NT2/D1 (cell line): ENCODE data around the gene NNMT.

ENCODE experiments used
- DNase-seq: peaks from one replicate; pipeline ENCODE4 v3.0.0-alpha.2; 2011; ENCODE audit warnings: low read depth, low spot score
- H3K27me3 ChIP-seq: 2 replicates; pipeline ENCODE4 v1.6.0; 2011; ENCODE audit warnings: mild to moderate bottlenecking; ENCODE audit not compliant: insufficient read length, insufficient read depth
- H3K36me3 ChIP-seq: 2 replicates; pipeline ENCODE4 v1.6.1; 2011; ENCODE audit warnings: mild to moderate bottlenecking, low read length, mixed read lengths; ENCODE audit not compliant: insufficient read depth, insufficient read length
- H3K4me1 ChIP-seq: 2 replicates; pipeline ENCODE4 v1.5.1; 2011; ENCODE audit not compliant: insufficient read depth, insufficient read length
- H3K4me3 ChIP-seq: 2 replicates; pipeline ENCODE4 v1.5.1; 2011; ENCODE audit warnings: low read depth; ENCODE audit not compliant: insufficient read length
- H3K9ac ChIP-seq: 2 replicates; pipeline ENCODE4 v1.6.0; 2011; ENCODE audit warnings: low read depth; ENCODE audit not compliant: insufficient read length
- H3K9me3 ChIP-seq: 2 replicates; pipeline ENCODE4 v1.5.1; 2011; ENCODE audit warnings: mild to moderate bottlenecking, low read length; ENCODE audit not compliant: insufficient read depth
- SUZ12 ChIP-seq: IDR thresholded peaks from 2 replicates; pipeline ENCODE4 v1.6.1; 2011; ENCODE audit not compliant: insufficient read length, insufficient read depth; ENCODE audit errors: extremely low read depth
- YY1 ChIP-seq: IDR thresholded peaks from 2 replicates; pipeline ENCODE4 v1.6.1; 2011; ENCODE audit not compliant: insufficient read length, insufficient read depth
- ZNF274 ChIP-seq: IDR thresholded peaks from 2 replicates; pipeline ENCODE4 v1.6.1; 2011; ENCODE audit warnings: mild to moderate bottlenecking, low read depth, low read length

The NNMT gene

DNA sequence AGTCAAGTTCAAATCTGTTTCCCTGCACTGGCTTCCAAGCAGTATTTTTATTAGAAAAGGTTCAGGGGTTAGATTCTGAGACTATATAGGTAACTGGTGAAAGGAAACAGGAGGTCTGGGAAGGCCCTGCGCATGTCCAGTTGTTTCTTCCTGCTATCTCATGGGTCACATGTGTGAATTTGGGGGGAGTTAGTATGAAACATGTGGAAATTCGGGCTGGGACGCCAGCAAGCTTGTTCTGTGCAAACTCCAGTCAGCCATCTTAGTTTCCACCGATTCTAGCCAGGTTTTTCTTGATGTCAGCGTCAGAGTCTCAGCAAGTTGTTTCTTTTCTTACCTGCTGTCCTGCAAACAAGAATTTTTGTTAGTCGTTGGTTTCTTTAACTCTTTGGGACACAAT, 46.8 kb downstream of the NNMT start:
- peaks cover 3% of the 10 kb centered on the region for H3K4me1 ChIP-seq

DNA sequence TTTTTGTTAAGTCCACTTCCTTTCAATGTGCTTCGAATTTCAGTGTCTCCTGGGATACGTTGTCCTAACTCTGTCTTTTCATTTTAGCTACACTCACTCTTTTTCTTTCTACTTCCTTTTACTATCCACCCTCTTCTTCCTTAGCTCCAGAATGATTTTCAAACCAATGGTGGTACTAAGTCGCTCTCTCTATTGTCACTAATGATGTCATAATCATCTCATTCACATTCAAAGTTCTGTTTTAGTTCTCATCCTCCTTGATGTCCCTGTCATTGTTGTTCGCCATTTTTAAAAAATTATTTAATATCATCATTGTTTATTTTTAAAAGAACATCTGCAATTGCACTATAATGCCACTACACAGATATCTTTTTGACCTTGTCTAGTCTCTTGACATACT, 47.3 kb downstream of the NNMT start:
- no peak overlapping the region for H3K4me3 ChIP-seq
- TF ChIP-seq YY1 = no peak
- no peaks in the 10 kb centered on the region for H3K36me3 ChIP-seq
- peaks cover 3% of the 10 kb centered on the region for H3K4me1 ChIP-seq
- no peak overlapping the region for H3K9ac ChIP-seq
- no peak for DNase-seq
- peaks cover 19% of the 10 kb centered on the region for H3K9me3 ChIP-seq
- H3K27me3 ChIP-seq = no peaks in the 10 kb centered on the region

More for the DNA sequence above, 46.8 kb downstream of the NNMT start:
- H3K36me3 ChIP-seq = no peaks in the 10 kb centered on the region
- no peak overlapping the region for H3K4me3 ChIP-seq
- TF ChIP-seq YY1 (no peak), ZNF274 (no peak), SUZ12 (no peak)
- no peak for DNase-seq
- no peak overlapping the region for H3K9ac ChIP-seq
- no peaks in the 10 kb centered on the region for H3K27me3 ChIP-seq
- H3K9me3 ChIP-seq = peaks cover 18% of the 10 kb centered on the region

DNA sequence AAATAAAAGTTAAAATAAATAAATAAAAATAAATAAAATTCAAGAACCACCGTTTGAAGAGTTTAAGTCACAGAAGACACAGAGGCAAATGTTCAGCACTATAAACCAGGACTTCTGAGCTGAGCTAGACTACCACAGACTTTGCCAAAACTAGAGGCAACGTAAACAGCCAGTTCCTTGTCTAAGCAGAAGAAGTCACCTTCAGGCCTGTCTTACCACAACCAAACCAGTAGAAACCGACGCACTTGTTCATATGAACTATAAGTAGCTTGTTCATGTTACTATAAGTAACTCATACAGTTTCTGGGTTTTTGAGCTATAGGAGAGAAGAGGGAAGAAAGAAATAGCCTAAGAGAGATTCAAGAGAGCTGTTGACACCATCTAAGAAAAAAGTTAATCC, 48.3 kb downstream of the NNMT start:
- Histone ChIP-seq H3K4me3 (no peak overlapping the region), H3K4me1 (peaks cover 3% of the 10 kb centered on the region), H3K36me3 (no peaks in the 10 kb centered on the region), H3K27me3 (no peaks in the 10 kb centered on the region), H3K9ac (no peak overlapping the region), H3K9me3 (peaks cover 19% of the 10 kb centered on the region)
- TF ChIP-seq SUZ12 = no peak
- no peak for TF ChIP-seq ZNF274
- no peak for TF ChIP-seq YY1
- DNase-seq = no peak

DNA sequence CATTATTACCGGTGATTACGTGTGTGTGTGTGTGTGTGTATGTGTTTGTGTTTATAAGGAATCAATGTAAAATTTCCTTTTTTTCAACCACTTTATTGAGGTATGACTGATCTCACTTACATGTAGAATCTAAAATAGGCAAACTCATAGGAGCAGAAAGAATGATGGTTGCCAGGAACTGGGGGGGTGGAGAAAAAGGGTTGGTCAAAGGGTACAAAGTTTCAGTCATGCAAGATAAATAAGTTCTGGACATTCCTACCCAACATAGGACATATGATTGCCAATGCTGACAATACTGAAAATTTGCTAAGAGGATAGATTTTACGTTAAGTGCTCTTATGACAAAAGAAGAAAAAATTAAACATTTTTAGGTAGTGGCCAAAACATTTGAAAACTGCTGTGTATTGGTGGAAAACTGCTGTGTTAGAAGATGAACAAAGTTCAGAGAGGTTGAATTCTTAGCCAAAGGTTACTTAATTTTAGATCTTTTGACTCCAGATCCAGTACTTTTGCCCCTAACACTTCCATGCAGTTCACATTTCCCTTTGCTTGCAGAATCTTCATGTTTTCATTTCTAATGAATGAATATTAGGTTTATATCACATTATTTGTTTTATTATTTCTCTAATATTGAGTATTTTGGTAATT, 49.5 kb downstream of the NNMT start:
- Histone ChIP-seq H3K27me3 (no peaks in the 10 kb centered on the region), H3K36me3 (no peaks in the 10 kb centered on the region), H3K4me1 (peaks cover 1% of the 10 kb centered on the region), H3K9ac (no peak overlapping the region), H3K4me3 (no peak overlapping the region), H3K9me3 (peaks cover 19% of the 10 kb centered on the region)
- TF ChIP-seq ZNF274 (no peak), SUZ12 (no peak), YY1 (no peak)
- DNase-seq = no peak

DNA sequence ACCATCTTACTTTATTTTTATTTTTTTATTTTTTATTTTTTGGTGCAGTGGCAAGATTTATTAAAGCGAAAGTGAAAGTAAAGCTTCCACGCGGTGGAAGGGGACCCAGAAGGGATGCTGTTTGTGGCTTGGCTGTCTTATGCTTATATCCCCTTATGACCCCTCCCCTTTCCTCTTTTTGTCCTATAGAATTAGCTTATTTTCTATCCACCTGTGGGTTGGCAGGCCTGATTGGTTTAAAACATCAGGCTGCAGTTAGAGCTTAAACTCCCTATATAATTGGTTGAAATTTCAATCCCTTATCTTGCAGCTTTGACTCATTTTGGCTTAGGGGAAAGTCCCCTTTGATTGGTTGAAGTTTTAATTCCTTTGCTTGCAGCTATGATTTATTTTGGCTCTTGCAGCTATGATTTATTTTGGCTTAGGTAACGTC, 50.5 kb downstream of the NNMT start:
- no peak for TF ChIP-seq YY1
- no peak for TF ChIP-seq ZNF274
- no peak for TF ChIP-seq SUZ12
- no peaks in the 10 kb centered on the region for H3K36me3 ChIP-seq
- no peaks in the 10 kb centered on the region for H3K4me1 ChIP-seq
- H3K27me3 ChIP-seq = no peaks in the 10 kb centered on the region
- no peak overlapping the region for H3K4me3 ChIP-seq
- H3K9ac ChIP-seq = no peak overlapping the region
- H3K9me3 ChIP-seq = peaks cover 19% of the 10 kb centered on the region
- no peak for DNase-seq

DNA sequence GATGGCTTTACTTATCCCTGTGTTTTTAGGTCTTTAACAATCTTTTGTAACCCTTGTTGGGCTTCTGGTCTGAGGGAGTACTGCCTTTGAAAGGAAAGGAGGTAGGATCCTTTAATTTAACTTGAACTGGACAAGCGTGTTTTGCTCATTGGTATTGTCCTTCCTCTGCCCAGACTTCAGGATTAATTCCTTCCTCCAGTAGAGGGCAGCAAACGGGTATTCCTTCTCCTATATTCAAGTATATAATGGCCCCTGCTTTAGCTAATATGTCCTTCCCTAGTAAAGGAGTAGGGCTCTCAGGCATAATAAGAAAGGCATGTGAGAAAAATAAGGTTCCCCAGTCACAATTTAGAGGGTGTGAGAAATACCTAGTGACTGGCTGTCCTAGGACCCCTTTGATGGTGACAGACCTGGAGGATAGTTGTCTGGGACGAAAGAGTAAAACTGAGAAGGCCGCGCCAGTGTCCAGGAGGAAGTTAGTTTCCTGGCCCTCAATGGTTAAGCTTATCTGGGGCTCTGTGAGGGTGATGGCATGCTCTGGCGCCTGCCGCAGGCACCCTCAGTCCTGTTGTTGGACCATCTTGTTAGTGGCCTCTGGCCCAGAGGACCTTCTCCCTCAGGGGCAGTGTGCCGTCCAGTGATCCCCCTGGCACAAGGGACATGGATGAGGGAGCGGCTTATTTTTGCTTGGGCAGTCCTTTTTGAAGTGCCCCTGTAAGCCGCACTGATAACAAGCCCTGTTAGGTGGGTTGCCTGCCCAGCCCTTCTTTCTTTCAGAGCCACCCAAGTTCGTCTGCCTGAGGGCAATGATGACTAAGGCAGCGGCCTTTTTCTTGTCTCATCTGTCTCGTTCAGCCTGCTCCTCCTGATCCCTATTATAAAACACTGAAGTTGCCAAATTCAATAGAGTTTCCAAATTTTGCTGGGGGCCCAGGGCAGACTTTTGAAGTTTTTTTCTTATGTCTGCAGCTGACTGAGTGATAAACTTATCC, 52.3 kb downstream of the NNMT start:
- Histone ChIP-seq H3K36me3 (no peaks in the 10 kb centered on the region), H3K9me3 (peaks cover 19% of the 10 kb centered on the region), H3K9ac (no peak overlapping the region), H3K4me3 (no peak overlapping the region), H3K27me3 (no peaks in the 10 kb centered on the region), H3K4me1 (no peaks in the 10 kb centered on the region)
- peak; percentile 58 for DNase-seq
- TF ChIP-seq ZNF274 = no peak

DNA sequence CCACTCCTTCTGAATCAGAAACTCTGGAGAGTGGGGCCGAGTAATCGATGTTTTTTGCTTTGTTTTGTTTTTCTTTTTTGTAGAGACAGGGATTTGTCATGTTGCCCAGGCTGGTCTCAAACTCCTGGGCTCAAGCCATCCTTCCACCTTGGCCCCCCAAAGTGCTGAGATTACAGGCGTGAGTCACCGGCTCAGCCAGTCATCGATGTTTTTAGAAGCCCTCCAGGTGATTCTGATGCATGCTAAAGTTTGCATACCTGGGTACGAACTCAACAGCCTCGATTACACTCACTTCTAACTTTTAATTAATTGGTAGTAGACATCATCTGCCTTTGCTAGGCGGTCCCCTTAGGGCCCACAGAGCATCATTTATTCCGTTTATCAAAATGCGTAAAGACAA, 53.8 kb downstream of the NNMT start:
- Histone ChIP-seq H3K4me1 (no peaks in the 10 kb centered on the region), H3K9ac (no peak overlapping the region), H3K4me3 (no peak overlapping the region), H3K9me3 (peaks cover 19% of the 10 kb centered on the region), H3K27me3 (no peaks in the 10 kb centered on the region), H3K36me3 (no peaks in the 10 kb centered on the region)
- no peak for DNase-seq
- TF ChIP-seq YY1 (no peak), ZNF274 (no peak), SUZ12 (no peak)
